Brain microvascular endothelial cell (primary cell): ENCODE results near the gene BMPER.
A peak's percentile ranks its signal among the peaks of the same experiment; 100 is the strongest.

ENCODE experiments used
- DNase-seq: peaks from one replicate; pipeline ENCODE4 v3.0.0-alpha.2; 2020
- H3K27ac ChIP-seq: fragments of 250-450 bp; sonication (Bioruptor Pico); 2 replicates; pipeline ENCODE4 v1.5.1; 2020; ENCODE audit warnings: mild to moderate bottlenecking, moderate library complexity
- H3K27me3 ChIP-seq: fragments of 250-450 bp; sonication (Bioruptor Pico); replicated peaks from 2 replicates; pipeline ENCODE4 v1.5.1; 2020; ENCODE audit warnings: mild to moderate bottlenecking
- H3K36me3 ChIP-seq: fragments of 250-450 bp; sonication (Bioruptor Pico); replicated peaks from 2 replicates; pipeline ENCODE4 v1.5.1; 2020; ENCODE audit warnings: mild to moderate bottlenecking
- H3K4me3 ChIP-seq: 2 replicates; pipeline ENCODE4 v1.5.1; 2011; ENCODE audit warnings: low read depth, mild to moderate bottlenecking, control low read depth, low read length, moderate library complexity
- CTCF ChIP-seq: IDR thresholded peaks from 2 replicates; pipeline ENCODE4 v1.5.1; 2011; ENCODE audit warnings: low read depth, mild to moderate bottlenecking, moderate library complexity, low read length, control low read depth, inconsistent platforms; ENCODE audit errors: missing control alignments
- in situ Hi-C: cut with HindIII; loops from 2 replicates; pipeline ENCODE4 v1.10.0; 2017; ENCODE audit warnings: low sequenced_read_pairs, low pct_ligation_motif_present

BMPER gene

GRCh38 chr7:34084651-34085050 is 179.3 kb downstream of the BMPER start:
- no peak for TF ChIP-seq CTCF
- Histone ChIP-seq H3K36me3 (no peaks in the 10 kb centered on the region), H3K27ac (no peak overlapping the region), H3K27me3 (no peaks in the 10 kb centered on the region), H3K4me3 (no peak overlapping the region)
- in situ Hi-C loops = no loop called here
- DNase-seq = no peak

- no peak overlapping the region for H3K4me3 ChIP-seq
- no peaks in the 10 kb centered on the region for H3K27me3 ChIP-seq
- H3K36me3 ChIP-seq = no peaks in the 10 kb centered on the region
- in situ Hi-C loops = no loop called here
- H3K27ac ChIP-seq = no peak overlapping the region
- DNase-seq = no peak
- TF ChIP-seq CTCF = no peak
Observed at GRCh38 chr7:34086064-34086463, 180.7 kb downstream of the BMPER start.

- in situ Hi-C loops = no loop called here
- no peak overlapping the region for H3K27ac ChIP-seq
- no peak for TF ChIP-seq CTCF
- H3K27me3 ChIP-seq = no peaks in the 10 kb centered on the region
- DNase-seq = no peak
- no peaks in the 10 kb centered on the region for H3K36me3 ChIP-seq
- H3K4me3 ChIP-seq = no peak overlapping the region
Observed at GRCh38 chr7:34086981-34087380, 181.6 kb downstream of the BMPER start.

GRCh38 chr7:34087892-34088891 is 182.9 kb downstream of the BMPER start:
- no peak overlapping the region for H3K27ac ChIP-seq
- TF ChIP-seq CTCF = peak; percentile 90
- no peaks in the 10 kb centered on the region for H3K27me3 ChIP-seq
- in situ Hi-C loops = no loop called here
- no peaks in the 10 kb centered on the region for H3K36me3 ChIP-seq
- DNase-seq = peak; percentile 49
- H3K4me3 ChIP-seq = no peak overlapping the region

GRCh38 chr7:34090816-34091215 is 185.5 kb downstream of the BMPER start:
- DNase-seq = no peak
- Histone ChIP-seq H3K36me3 (no peaks in the 10 kb centered on the region), H3K27ac (no peak overlapping the region), H3K4me3 (no peak overlapping the region), H3K27me3 (no peaks in the 10 kb centered on the region)
- TF ChIP-seq CTCF = no peak
- in situ Hi-C loops = no loop called here
